ENCODE results near the gene XRCC5.

DNA sequence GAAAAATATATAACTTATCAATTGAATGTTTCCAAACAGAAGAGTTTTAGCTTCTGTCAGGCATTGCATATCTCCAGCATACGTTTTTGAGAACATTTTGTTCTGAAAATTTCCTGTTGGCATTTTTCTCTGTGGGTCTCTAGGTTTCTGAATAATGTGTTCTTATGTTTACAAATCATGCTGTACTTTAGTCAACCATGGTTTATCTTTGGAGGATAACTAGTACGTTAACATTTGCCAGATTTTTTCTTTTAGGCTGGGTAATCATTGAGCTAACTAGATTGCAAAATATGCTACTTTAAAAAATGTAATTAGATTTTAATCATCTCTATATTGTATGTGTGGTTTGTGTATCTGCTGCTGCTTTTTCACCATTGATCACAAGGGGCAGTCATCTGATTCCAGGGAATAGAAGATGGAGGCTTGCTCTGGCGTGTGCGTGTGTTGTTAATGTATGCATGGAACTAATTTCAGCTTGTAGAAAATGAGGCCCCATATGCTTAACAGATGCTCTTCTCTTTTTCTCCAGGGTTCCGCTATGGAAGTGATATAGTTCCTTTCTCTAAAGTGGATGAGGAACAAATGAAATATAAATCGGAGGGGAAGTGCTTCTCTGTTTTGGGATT, 21.3 kb downstream of the XRCC5 start:
- TF ChIP-seq, protein P1, sequence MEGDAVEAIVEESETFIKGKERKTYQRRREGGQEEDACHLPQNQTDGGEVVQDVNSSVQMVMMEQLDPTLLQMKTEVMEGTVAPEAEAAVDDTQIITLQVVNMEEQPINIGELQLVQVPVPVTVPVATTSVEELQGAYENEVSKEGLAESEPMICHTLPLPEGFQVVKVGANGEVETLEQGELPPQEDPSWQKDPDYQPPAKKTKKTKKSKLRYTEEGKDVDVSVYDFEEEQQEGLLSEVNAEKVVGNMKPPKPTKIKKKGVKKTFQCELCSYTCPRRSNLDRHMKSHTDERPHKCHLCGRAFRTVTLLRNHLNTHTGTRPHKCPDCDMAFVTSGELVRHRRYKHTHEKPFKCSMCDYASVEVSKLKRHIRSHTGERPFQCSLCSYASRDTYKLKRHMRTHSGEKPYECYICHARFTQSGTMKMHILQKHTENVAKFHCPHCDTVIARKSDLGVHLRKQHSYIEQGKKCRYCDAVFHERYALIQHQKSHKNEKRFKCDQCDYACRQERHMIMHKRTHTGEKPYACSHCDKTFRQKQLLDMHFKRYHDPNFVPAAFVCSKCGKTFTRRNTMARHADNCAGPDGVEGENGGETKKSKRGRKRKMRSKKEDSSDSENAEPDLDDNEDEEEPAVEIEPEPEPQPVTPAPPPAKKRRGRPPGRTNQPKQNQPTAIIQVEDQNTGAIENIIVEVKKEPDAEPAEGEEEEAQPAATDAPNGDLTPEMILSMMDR (optimal IDR thresholded peaks at IDR 0.05 in 1 of 3, IDR thresholded peaks at IDR 0.05 in 1 of 3, conservative IDR thresholded peaks at IDR 0.05 in 1 of 3; ENCODE audit: extremely low read depth in 1 of 3, insufficient read depth in 2 of 3, low read length in 3 of 3), result no peak
- TF ChIP-seq EZH2 (IDR thresholded peaks at IDR 0.05; ENCODE audit: low read length), result no peak
